A673 (cell line): ENCODE measurements around the gene EIF2D. TPM values are rescaled to one million over a fixed set of nuclear protein-coding genes. Genes with fewer than 3 reads are reported as not detected.

Experiments
- BruUV-seq: library from RNA; stranded (reverse); fragments of 400-500 nt; replicated peaks from 2 replicates; lab custom pipeline; 2021; lab: Mats Ljungman, UMichigan
- CTCF ChIA-PET: fragments of 300-600 bp; sonication (Branson Sonifier 250); formaldehyde crosslinking; loops from one replicate; lab custom pipeline; 2022; ENCODE audit warnings: antibody characterized with exemption; lab: Charles Lee
- POLR2A ChIA-PET: fragments of 300-600 bp; sonication (Branson Sonifier 250); formaldehyde crosslinking; loops from one replicate; lab custom pipeline; 2022; ENCODE audit warnings: antibody characterized with exemption; ENCODE audit not compliant: low non-redundant PET; lab: Charles Lee
- DNase-seq: peaks from one replicate; pipeline ENCODE4 v3.0.0-alpha.2; 2015; ENCODE audit warnings: low spot score
- H3K27ac ChIP-seq: fragments of 200-600 bp; sonication (generic); 2 replicates; pipeline ENCODE4 v1.5.1; 2016; ENCODE audit warnings: mixed run types, low read depth, mild to moderate bottlenecking, mixed read lengths, antibody characterized with exemption, low read length; ENCODE audit not compliant: poor library complexity, severe bottlenecking
- H3K27me3 ChIP-seq: fragments of 200-600 bp; sonication (generic); replicated peaks from 2 replicates; pipeline ENCODE4 v1.6.1; 2017; ENCODE audit warnings: mixed run types, low read depth, mild to moderate bottlenecking, mixed read lengths, antibody characterized with exemption, low read length; ENCODE audit not compliant: insufficient read depth, poor library complexity
- H3K36me3 ChIP-seq: fragments of 200-600 bp; sonication (generic); 2 replicates; pipeline ENCODE4 v1.6.1; 2016; ENCODE audit warnings: mixed run types, mild to moderate bottlenecking, mixed read lengths, antibody characterized with exemption, low read length; ENCODE audit not compliant: insufficient read depth, poor library complexity, severe bottlenecking
- H3K4me1 ChIP-seq: fragments of 200-600 bp; sonication (generic); 2 replicates; pipeline ENCODE4 v1.6.1; 2017; ENCODE audit warnings: mixed run types, mild to moderate bottlenecking, mixed read lengths, antibody characterized with exemption, low read length; ENCODE audit not compliant: insufficient read depth, poor library complexity, severe bottlenecking
- H3K4me3 ChIP-seq: fragments of 200-600 bp; sonication (generic); 2 replicates; pipeline ENCODE4 v1.5.1; 2016; ENCODE audit warnings: low read depth, mixed run types, mild to moderate bottlenecking, mixed read lengths, low read length; ENCODE audit not compliant: poor library complexity, severe bottlenecking
- H3K9me3 ChIP-seq: fragments of 200-600 bp; sonication (generic); 2 replicates; pipeline ENCODE4 v1.6.1; 2016; ENCODE audit warnings: mixed run types, low read depth, mild to moderate bottlenecking, mixed read lengths, antibody characterized with exemption, low read length; ENCODE audit not compliant: poor library complexity, severe bottlenecking
- EZH2 ChIP-seq: fragments of 200-600 bp; sonication (generic); IDR thresholded peaks from 2 replicates; pipeline ENCODE4 v1.6.1; 2017; ENCODE audit warnings: borderline replicate concordance, low read depth, mild to moderate bottlenecking, mixed read lengths, antibody characterized with exemption, low read length; ENCODE audit not compliant: poor library complexity, severe bottlenecking
- intact Hi-C: fragments of 100-400 bp; cut with micrococcal nuclease; formaldehyde crosslinking; loops from one replicate; pipeline ENCODE4 v1.10.0; 2022; ENCODE audit not compliant: unreplicated experiment
- total RNA-seq: library from RNA; stranded (reverse); gene quantifications from 2 replicates; pipeline ENCODE4 v1.2.3, GENCODE V29; 2021
- TF ChIP-seq, protein P1 (sequence below): fragments of 300-800, 200-600 bp; sonication (generic); conservative IDR thresholded peaks from 2 replicates; pipeline ENCODE4 v1.5.1; 2017; ENCODE audit warnings: low read depth, mild to moderate bottlenecking, antibody characterized with exemption, low read length, moderate library complexity, mixed read lengths

The EIF2D gene
- total RNA-seq, 1 experiment from 2014 or later, result 32.6 TPM

DNA sequence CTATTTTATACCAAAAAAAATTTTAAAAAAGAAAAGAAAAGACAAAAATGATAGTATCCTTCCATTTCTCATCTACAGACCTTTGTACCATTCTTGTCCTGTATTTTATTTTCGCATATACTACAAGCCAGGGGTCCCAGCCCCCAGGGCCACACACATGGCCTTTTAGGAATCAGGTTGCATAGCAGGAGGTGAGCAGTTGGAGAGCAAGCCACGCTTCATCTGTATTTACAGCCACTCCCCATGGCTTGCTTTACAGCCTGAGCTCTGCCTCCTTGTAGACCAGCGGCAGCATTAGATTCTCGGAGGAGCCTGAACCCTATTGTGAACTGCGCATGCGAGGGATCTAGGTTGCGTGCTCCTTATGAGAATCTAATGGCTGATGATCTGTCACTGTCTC, 65.2 kb downstream of the EIF2D start:
- H3K27ac ChIP-seq, result no peak overlapping the region
- CTCF ChIA-PET, result no interaction called here
- BruUV-seq, result no TSS peak
- POLR2A ChIA-PET, result no interaction called here
- DNase-seq, result no peak
- H3K36me3 ChIP-seq, result no peaks in the 10 kb centered on the region
- H3K9me3 ChIP-seq, result no peaks in the 10 kb centered on the region
- TF ChIP-seq, protein P1, sequence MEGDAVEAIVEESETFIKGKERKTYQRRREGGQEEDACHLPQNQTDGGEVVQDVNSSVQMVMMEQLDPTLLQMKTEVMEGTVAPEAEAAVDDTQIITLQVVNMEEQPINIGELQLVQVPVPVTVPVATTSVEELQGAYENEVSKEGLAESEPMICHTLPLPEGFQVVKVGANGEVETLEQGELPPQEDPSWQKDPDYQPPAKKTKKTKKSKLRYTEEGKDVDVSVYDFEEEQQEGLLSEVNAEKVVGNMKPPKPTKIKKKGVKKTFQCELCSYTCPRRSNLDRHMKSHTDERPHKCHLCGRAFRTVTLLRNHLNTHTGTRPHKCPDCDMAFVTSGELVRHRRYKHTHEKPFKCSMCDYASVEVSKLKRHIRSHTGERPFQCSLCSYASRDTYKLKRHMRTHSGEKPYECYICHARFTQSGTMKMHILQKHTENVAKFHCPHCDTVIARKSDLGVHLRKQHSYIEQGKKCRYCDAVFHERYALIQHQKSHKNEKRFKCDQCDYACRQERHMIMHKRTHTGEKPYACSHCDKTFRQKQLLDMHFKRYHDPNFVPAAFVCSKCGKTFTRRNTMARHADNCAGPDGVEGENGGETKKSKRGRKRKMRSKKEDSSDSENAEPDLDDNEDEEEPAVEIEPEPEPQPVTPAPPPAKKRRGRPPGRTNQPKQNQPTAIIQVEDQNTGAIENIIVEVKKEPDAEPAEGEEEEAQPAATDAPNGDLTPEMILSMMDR, result no peak
- no peak for TF ChIP-seq EZH2
- no peaks in the 10 kb centered on the region for H3K4me1 ChIP-seq
- H3K4me3 ChIP-seq, result no peak overlapping the region
- intact Hi-C loops, result no loop called here
- no peaks in the 10 kb centered on the region for H3K27me3 ChIP-seq

DNA sequence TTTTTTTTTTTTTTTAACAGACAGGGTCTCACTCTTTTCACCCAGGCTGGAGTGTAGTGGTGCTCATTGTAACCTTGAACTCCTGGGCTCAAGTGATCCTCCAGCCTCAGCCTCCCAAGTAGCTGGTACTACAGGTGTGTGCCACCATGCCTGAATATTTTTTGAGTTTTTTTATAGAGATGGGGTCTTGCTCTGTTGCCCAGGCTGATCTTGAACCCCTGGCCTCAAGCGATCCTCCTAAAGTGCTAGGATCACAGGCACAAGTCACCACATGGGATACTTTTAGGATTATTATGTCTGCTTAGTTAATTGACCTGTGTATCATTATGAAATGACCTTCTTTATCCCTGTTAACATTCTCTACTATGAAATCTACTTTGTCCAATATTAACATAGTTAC, 66.9 kb downstream of the EIF2D start:
- Histone ChIP-seq H3K36me3 (no peaks in the 10 kb centered on the region), H3K4me1 (no peaks in the 10 kb centered on the region), H3K27me3 (no peaks in the 10 kb centered on the region), H3K4me3 (no peak overlapping the region), H3K27ac (no peak overlapping the region), H3K9me3 (no peaks in the 10 kb centered on the region)
- BruUV-seq, result no TSS peak
- POLR2A ChIA-PET, result no interaction called here
- intact Hi-C loops, result loop anchor here (2.0 kb wide), 1 partner anchor 37 kb away; no protein-coding TSS in a partner anchor
- DNase-seq, result no peak
- CTCF ChIA-PET, result interaction anchor here (0.6 to 1.4 kb wide), 5 partner anchors 10 to 327 kb away, joined by 3 to 8 read pairs (median 4); no protein-coding TSS in a partner anchor
- TF ChIP-seq EZH2, result no peak
- TF ChIP-seq, protein P1, result no peak

- peak; percentile 71 for DNase-seq
- Histone ChIP-seq H3K9me3 (no peaks in the 10 kb centered on the region), H3K36me3 (no peaks in the 10 kb centered on the region), H3K4me1 (no peaks in the 10 kb centered on the region), H3K4me3 (no peak overlapping the region), H3K27ac (no peak overlapping the region), H3K27me3 (no peaks in the 10 kb centered on the region)
- TF ChIP-seq, protein P1, result peak; percentile 96
- TF ChIP-seq EZH2, result no peak
- no TSS peak for BruUV-seq
- ChIA-PET CTCF (interaction anchor here (0.6 to 1.4 kb wide), 6 partner anchors 11 to 328 kb away, joined by 3 to 8 read pairs (median 4); no protein-coding TSS in a partner anchor), POLR2A (no interaction called here)
- intact Hi-C loops, result loop anchor here (2.0 kb wide), 1 partner anchor 38 kb away; no protein-coding TSS in a partner anchor
Measured at GRCh38 chr1:206544562-206545257, 67.6 kb downstream of the EIF2D start.

Other genes starting within 250 kb of the EIF2D start
- gene IKBKE, start 142.0 kb downstream of the EIF2D start, total RNA-seq, result 2.3 and 2.9 TPM in 2 replicates
- gene RASSF5, start 104.9 kb downstream of the EIF2D start, total RNA-seq, result 0.75 and 1.3 TPM in 2 replicates
- 18.7 and 24.0 TPM in 2 replicates for gene DYRK3, start 23.1 kb upstream of the EIF2D start, total RNA-seq
- 39.2 and 41.9 TPM in 2 replicates for gene MAPKAPK2, start 72.4 kb upstream of the EIF2D start, total RNA-seq
- gene IL19, start 158.3 kb upstream of the EIF2D start, total RNA-seq, result not detected in 2 replicates
- not detected in 2 replicates for gene IL10, start 160.0 kb upstream of the EIF2D start, total RNA-seq